Measurements from ENCODE around the gene GLIS1. TPM values are rescaled to one million over a fixed set of nuclear protein-coding genes. Genes with fewer than 3 reads are reported as not detected.

Gene GLIS1
- total RNA-seq, 4 donors from 2014 or later, result 0.63 to 2.4 (median 1.0) TPM

GRCh38 chr1:53769780-53770179 is 30.8 kb upstream of the GLIS1 start:
- TF ChIP-seq POLR2A (IDR thresholded peaks at IDR 0.05) (no peak), CTCF (IDR thresholded peaks at IDR 0.05) (no peak)
- intact Hi-C loops (cut with DNase I; ENCODE audit: low total_unique reads), result no loop called here
- H3K4me3 ChIP-seq (ENCODE audit: low read depth, poor library complexity, severe bottlenecking), result no peak overlapping the region
- DNase-seq (ENCODE audit: low spot score in 2 of 2), result no peak
- WGBS, 2 donors, result 90 to 95% methylated on average over 1 of the region's 1 CpG

- WGBS, 2 donors, result 94 to 96% methylated on average over 1 of the region's 1 CpG
- intact Hi-C loops (cut with DNase I; ENCODE audit: low total_unique reads), result no loop called here
- H3K4me3 ChIP-seq (ENCODE audit: low read depth, poor library complexity, severe bottlenecking), result no peak overlapping the region
- no peak for TF ChIP-seq POLR2A (IDR thresholded peaks at IDR 0.05)
- no peak for TF ChIP-seq CTCF (IDR thresholded peaks at IDR 0.05)
- DNase-seq (ENCODE audit: low spot score in 2 of 2), result no peak
Measured at GRCh38 chr1:53769184-53769583, 30.2 kb upstream of the GLIS1 start.

GRCh38 chr1:53766831-53767405 is 28.0 kb upstream of the GLIS1 start:
- WGBS, 2 donors, result 17 to 25% methylated on average over 3 of the region's 3 CpGs
- intact Hi-C loops (cut with DNase I; ENCODE audit: low total_unique reads), result no loop called here
- TF ChIP-seq POLR2A (IDR thresholded peaks at IDR 0.05), result no peak
- no peak for DNase-seq (ENCODE audit: low spot score in 2 of 2)
- H3K4me3 ChIP-seq (ENCODE audit: low read depth, poor library complexity, severe bottlenecking), result no peak overlapping the region

GRCh38 chr1:53766194-53766742 is 27.3 kb upstream of the GLIS1 start:
- H3K4me3 ChIP-seq (ENCODE audit: low read depth, poor library complexity, severe bottlenecking), result no peak overlapping the region
- DNase-seq (ENCODE audit: low spot score in 2 of 2), result no peak
- TF ChIP-seq POLR2A (IDR thresholded peaks at IDR 0.05) (no peak), CTCF (IDR thresholded peaks at IDR 0.05) (no peak)
- WGBS, 2 donors, result 72 to 79% methylated on average over 3 of the region's 3 CpGs
- intact Hi-C loops (cut with DNase I; ENCODE audit: low total_unique reads), result no loop called here

GRCh38 chr1:53765657-53766056 is 26.7 kb upstream of the GLIS1 start:
- no peak overlapping the region for H3K4me3 ChIP-seq (ENCODE audit: low read depth, poor library complexity, severe bottlenecking)
- no peak for DNase-seq (ENCODE audit: low spot score in 2 of 2)
- intact Hi-C loops (cut with DNase I; ENCODE audit: low total_unique reads), result no loop called here
- TF ChIP-seq POLR2A (IDR thresholded peaks at IDR 0.05), result no peak
- no peak for TF ChIP-seq CTCF (IDR thresholded peaks at IDR 0.05)
- 85 to 91% methylated on average over 1 of the region's 1 CpG for WGBS, 2 donors

GRCh38 chr1:53763911-53764310 is 24.9 kb upstream of the GLIS1 start:
- no peak for DNase-seq (ENCODE audit: low spot score in 2 of 2)
- intact Hi-C loops (cut with DNase I; ENCODE audit: low total_unique reads), result no loop called here
- TF ChIP-seq CTCF (IDR thresholded peaks at IDR 0.05), result no peak
- TF ChIP-seq POLR2A (IDR thresholded peaks at IDR 0.05), result no peak
- WGBS, 2 donors, result 85 to 89% methylated on average over 2 of the region's 2 CpGs
- H3K4me3 ChIP-seq (ENCODE audit: low read depth, poor library complexity, severe bottlenecking), result no peak overlapping the region

Measured in lower leg skin (tissue), 4 donors.